Endothelial cell of umbilical vein (primary cell): Measurements from ENCODE around the gene CARD10.

Source experiments
- CTCF ChIP-seq, 2 donors: IDR thresholded peaks; 1 replicate in 1 of 2; 2 replicates in 1 of 2; pipeline ENCODE4 v1.5.1; 2011; ENCODE audit warnings: low read length in 2 of 2, mild to moderate bottlenecking in 2 of 2, moderate library complexity in 2 of 2, control low read depth in 1 of 2, inconsistent platforms in 1 of 2, low read depth in 1 of 2; ENCODE audit not compliant: insufficient read depth in 1 of 2; ENCODE audit errors: extremely low read depth in 1 of 2
- POLR2A ChIP-seq: IDR thresholded peaks from 2 replicates; pipeline ENCODE4 v1.6.1; 2012; ENCODE audit warnings: low read depth, mild to moderate bottlenecking, control low read depth, low read length
- POLR2AphosphoS5 ChIP-seq: IDR thresholded peaks from 2 replicates; pipeline ENCODE4 v1.6.1; 2012; ENCODE audit warnings: low read depth, mild to moderate bottlenecking, control low read depth, low read length, moderate library complexity; ENCODE audit not compliant: insufficient read depth

DNA sequence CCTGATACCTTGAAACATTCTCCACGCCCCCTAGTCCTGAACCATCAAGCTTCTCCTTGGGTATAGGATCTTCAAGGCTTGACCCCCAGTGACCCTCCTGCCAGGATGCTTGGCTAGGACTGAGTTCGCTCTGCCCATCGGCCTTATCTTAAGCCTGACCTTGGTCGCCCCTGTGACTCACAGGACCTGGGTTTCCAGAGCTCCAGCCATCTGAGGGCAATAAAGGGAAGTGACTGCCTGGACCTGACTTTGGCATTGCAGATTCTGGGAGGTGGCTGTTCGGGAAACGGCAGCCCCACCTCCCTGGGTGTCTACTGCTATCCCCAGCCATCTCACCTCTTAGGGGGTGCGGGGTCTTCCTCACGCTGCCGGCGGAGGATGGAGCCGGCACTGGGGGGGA, 15.4 kb downstream of the CARD10 start:
- TF ChIP-seq CTCF (IDR thresholded peaks at IDR 0.05; ENCODE audit: extremely low read depth in 1 of 2, insufficient read depth in 1 of 2, low read depth in 1 of 2, low read length in 2 of 2) (no peak), POLR2AphosphoS5 (no peak), POLR2A (no peak)
